ENCODE results near the gene NOP53. TPM values are rescaled to one million over a fixed set of nuclear protein-coding genes. Genes with fewer than 3 reads are reported as not detected.

The NOP53 gene
- polyA plus RNA-seq (2012; ENCODE audit: insufficient read depth, insufficient read length), result 629 TPM

GRCh38 chr19:47745010-47745901 is at the start of gene NOP53:
Gene NOP53, plus strand, starts transcription at chr19:47745546. Its CDS starts 14 bp downstream, at chr19:47745560.
- peak within 1 kb of the TSS; percentile 81 for H3K4me3 ChIP-seq (ENCODE audit: low read length)
- peak; percentile 97 for DNase-seq (ENCODE audit: low read depth, low spot score)

- H3K4me3 ChIP-seq (ENCODE audit: low read length), result no peak overlapping the region
- DNase-seq (ENCODE audit: low read depth, low spot score), result no peak
Measured at GRCh38 chr19:47696635-47697034, 48.7 kb upstream of the NOP53 start.

DNA sequence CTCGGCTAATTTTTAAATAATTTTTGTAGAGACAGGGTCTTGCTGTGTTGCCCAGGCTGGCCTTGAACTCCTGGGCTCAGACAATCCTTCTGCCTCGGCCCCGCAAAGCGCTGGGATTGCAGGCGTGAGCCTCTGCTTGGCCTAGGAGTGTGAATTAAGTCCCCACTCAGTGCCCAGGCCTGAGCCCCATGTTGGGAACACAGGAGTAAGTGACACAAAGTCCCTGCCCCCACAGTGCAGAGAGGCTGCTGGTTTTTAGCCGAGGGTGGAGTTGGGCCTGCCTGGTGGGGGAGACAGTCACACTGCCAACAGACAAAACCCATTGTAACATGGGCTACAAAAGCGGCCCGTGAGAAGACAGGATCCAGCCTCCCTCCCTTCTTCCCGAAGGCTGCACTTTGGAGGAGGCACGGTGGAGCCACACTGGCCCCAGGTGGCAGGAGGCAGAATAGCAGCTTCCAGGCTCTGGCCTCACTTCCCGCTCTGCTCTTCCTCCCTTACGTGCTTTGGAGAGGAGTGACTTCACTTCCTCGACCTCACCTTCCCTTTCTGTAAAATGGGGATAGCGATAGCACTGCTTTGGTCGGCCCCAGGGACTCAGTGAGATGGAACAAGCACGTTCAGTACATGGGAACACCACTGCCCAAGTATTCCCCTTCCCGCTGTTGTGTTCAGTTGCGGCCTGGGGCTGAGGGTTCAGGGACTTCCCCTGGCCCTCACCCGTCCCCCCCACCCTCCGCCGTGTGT is 47.3 kb upstream of the NOP53 start:
- peak; percentile 58 for DNase-seq (ENCODE audit: low read depth, low spot score)
- H3K4me3 ChIP-seq (ENCODE audit: low read length), result no peak overlapping the region

DNA sequence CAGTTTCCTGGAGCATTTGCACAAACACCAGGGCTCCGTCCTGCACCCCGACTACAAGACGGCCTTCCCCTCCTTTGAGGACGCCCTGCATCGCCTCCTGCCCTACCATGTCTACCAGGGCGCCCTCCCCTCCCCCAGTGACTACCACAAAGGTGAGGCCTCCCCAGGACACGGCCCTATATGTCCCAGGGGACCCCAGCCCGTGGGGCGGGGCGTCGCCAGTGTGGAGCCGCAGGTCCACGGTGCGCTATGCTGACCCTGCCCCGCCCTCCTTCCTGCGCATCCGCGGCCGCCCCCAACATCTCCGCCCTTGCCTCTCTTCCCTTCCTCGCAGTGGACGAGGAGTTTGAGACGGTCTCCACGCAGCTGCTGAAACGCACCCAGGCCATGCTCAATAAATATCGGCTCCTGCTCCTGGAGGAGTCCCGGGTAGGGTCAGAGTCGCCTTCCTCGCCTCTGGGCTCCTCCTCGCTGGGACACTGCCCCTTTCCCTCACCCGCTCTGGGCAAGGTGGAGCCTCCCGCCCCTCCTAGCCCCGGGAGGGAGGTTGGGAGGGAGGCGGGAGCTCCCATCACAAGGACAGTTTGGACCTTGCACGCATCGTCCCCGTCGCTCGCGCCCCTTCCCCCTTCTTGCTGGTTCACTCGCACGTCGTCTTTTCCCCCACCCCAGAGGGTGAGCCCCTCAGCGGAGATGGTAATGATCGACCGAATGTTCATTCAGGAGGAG is 46.6 kb upstream of the NOP53 start:
- H3K4me3 ChIP-seq (ENCODE audit: low read length), result no peak overlapping the region
- no peak for DNase-seq (ENCODE audit: low read depth, low spot score)

GRCh38 chr19:47699360-47699917 is 45.9 kb upstream of the NOP53 start:
- DNase-seq (ENCODE audit: low read depth, low spot score), result no peak
- H3K4me3 ChIP-seq (ENCODE audit: low read length), result no peak overlapping the region

GRCh38 chr19:47700934-47701716 is 44.2 kb upstream of the NOP53 start:
- no peak for DNase-seq (ENCODE audit: low read depth, low spot score)
- H3K4me3 ChIP-seq (ENCODE audit: low read length), result no peak overlapping the region

GRCh38 chr19:47701717-47702552 is 43.4 kb upstream of the NOP53 start:
- DNase-seq (ENCODE audit: low read depth, low spot score), result no peak
- no peak overlapping the region for H3K4me3 ChIP-seq (ENCODE audit: low read length)

GRCh38 chr19:47702671-47703070 is 42.7 kb upstream of the NOP53 start:
- H3K4me3 ChIP-seq (ENCODE audit: low read length), result no peak overlapping the region
- DNase-seq (ENCODE audit: low read depth, low spot score), result no peak

DNA sequence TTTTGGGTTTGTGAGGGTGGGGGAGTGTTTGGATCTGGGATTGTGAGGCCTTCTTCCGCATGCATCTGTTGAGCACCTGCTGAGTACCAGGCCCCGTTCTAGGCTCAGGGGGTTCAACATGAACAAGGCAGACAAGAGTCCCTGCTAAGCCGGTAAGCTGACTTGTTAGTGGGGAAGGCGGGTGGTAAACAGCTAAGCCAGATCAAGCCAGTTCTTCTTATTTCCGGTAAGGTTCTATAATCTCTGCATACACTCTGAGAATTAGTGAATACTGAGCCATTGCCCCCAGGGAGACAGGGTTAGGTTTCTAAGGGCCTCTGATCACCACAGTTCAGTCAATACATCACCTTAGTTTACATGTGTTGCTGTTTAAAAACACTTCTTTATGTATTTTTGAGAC is 42.0 kb upstream of the NOP53 start:
- no peak for DNase-seq (ENCODE audit: low read depth, low spot score)
- H3K4me3 ChIP-seq (ENCODE audit: low read length), result no peak overlapping the region

DNA sequence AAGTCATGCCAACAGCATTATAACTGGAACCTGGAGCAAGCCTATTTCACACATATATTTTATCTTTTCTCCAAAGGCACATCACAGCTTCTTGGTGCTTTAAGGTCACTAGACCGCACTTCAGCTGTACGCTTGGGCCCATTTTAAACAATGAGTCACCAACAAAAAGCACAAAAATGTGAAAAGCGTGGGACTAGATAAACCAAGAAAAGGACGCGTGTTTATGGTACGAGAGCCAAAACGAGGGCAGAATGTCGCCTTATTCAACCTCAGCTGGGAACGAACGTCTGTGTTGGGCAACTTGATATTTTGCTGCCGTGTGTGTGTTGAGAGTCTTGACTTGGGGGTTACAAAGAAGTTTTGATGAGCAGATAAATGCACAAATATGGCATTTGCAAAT is 41.3 kb upstream of the NOP53 start:
- no peak overlapping the region for H3K4me3 ChIP-seq (ENCODE audit: low read length)
- DNase-seq (ENCODE audit: low read depth, low spot score), result no peak

- no peak overlapping the region for H3K4me3 ChIP-seq (ENCODE audit: low read length)
- no peak for DNase-seq (ENCODE audit: low read depth, low spot score)
Measured at GRCh38 chr19:47704656-47705055, 40.7 kb upstream of the NOP53 start.

DNA sequence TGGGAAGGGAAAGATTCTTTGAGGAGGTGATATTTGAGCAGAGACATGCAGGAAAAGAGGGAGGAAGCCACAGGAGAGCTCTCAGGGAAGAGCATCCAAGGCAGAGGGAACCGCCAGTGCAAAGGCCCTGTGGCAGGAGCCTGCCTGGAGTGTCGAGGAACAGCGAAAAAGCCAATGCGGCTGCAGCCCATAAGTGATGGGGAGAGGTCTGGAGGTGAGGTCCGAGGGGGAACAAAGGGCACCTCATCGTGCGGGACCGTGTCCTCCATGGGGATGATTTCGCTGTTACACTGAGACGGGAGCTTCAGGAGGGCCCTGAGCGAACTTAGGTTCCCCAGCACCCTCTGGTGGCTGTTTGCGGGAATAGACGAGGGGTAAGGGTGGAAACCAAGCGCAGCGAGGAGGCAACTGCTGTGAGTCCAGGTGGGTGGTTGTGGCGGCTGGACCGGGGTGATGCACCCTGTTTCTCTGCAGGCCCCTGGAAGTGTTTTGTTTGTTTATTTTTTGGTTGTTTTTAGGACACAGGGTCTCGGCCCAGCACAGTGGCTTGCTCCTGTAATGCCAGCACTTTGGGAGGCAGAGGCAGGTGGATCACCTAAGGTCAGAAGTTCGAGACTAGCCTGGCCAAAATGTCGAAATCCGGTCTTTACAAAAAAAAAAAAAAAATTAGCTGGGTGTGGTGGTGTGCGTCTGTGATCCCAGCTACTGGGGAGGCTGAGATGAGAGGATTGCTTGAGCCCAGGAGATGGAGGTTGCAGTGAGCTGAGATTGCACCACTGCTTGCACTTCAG is 38.0 kb upstream of the NOP53 start:
- H3K4me3 ChIP-seq (ENCODE audit: low read length), result no peak overlapping the region
- peak; percentile 77 for DNase-seq (ENCODE audit: low read depth, low spot score)

- H3K4me3 ChIP-seq (ENCODE audit: low read length), result no peak overlapping the region
- no peak for DNase-seq (ENCODE audit: low read depth, low spot score)
Measured at GRCh38 chr19:47711652-47712242, 33.6 kb upstream of the NOP53 start.

GRCh38 chr19:47713046-47714021 is 32.0 kb upstream of the NOP53 start, which contains the start of gene EHD2:
Gene EHD2, plus strand, starts transcription at chr19:47713422. Its CDS starts 3,191 bp downstream, at chr19:47716613.
- no peak for DNase-seq (ENCODE audit: low read depth, low spot score)
- no peak within 1 kb of the TSS for H3K4me3 ChIP-seq (ENCODE audit: low read length)

GRCh38 chr19:47714339-47714738 is 31.0 kb upstream of the NOP53 start:
- H3K4me3 ChIP-seq (ENCODE audit: low read length), result no peak overlapping the region
- DNase-seq (ENCODE audit: low read depth, low spot score), result no peak
